A549 (cell line): Measurements from ENCODE around the gene PTPRJ. TPM values are rescaled to one million over a fixed set of nuclear protein-coding genes. Genes with fewer than 3 reads are reported as not detected.

Experiments used
- ATAC-seq, 2 experiments: fragments of 200-7000 bp in 1 of 2; fragments of >200 bp in 1 of 2; cut with Nextera tagmentation in 1 of 2; cut with Tn5 transposase in 1 of 2; 3 replicates each; pipeline versions ENCODE4 v1.8.0 to v1.9.1; 2018 to 2020; ENCODE audit warnings: mild to moderate bottlenecking in 1 of 2, moderate library complexity in 1 of 2
- CTCF ChIA-PET: fragments of 300-600 bp; sonication (Branson Sonifier 250); formaldehyde crosslinking; extraction: SDS; loops from one replicate; lab custom pipeline; 2021; ENCODE audit warnings: antibody characterized with exemption, inconsistent platforms; lab: Yijun Ruan, JAX
- POLR2A ChIA-PET: fragments of 350-600 bp; formaldehyde crosslinking; extraction: SDS; loops from one replicate; lab custom pipeline; 2021; ENCODE audit warnings: antibody characterized with exemption, inconsistent platforms; lab: Yijun Ruan, JAX
- DNase-seq, 2 experiments: peaks; one replicate each; pipeline versions ENCODE4 v3.0.0 to v3.0.0-alpha.2; 2011 to 2016; ENCODE audit warnings: low read depth in 1 of 2, low spot score in 1 of 2
- FAIRE-seq: peaks from 2 replicates; lab custom pipeline; 2011; peaks lifted over from hg19 to GRCh38; lab: Jason Lieb, UNC
- H3K27ac ChIP-seq, 2 experiments: fragments of >200 bp; sonication (Bioruptor Twin); formaldehyde crosslinking; 3 replicates each; pipeline ENCODE4 v1.5.1; 2016 to 2017
- H3K4me1 ChIP-seq: fragments of >200 bp; sonication (Bioruptor Twin); formaldehyde crosslinking; 3 replicates; pipeline ENCODE4 v1.6.1; 2016
- H3K4me2 ChIP-seq: fragments of >200 bp; sonication (Bioruptor Twin); formaldehyde crosslinking; 3 replicates; pipeline ENCODE4 v1.6.1; 2016
- H3K4me3 ChIP-seq: fragments of >200 bp; sonication (Bioruptor Twin); formaldehyde crosslinking; 3 replicates; pipeline ENCODE4 v1.5.1; 2016
- H3K9me3 ChIP-seq: fragments of >200 bp; sonication (Bioruptor Twin); formaldehyde crosslinking; 3 replicates; pipeline ENCODE4 v1.6.1; 2016
- CBX2 ChIP-seq: fragments of 200-600 bp; sonication (generic); IDR thresholded peaks from 2 replicates; pipeline ENCODE4 v1.6.1; 2016; ENCODE audit warnings: low read depth, mild to moderate bottlenecking, borderline replicate concordance
- CTCF ChIP-seq: fragments of >200 bp; sonication (Bioruptor Twin); formaldehyde crosslinking; IDR thresholded peaks from 3 replicates; pipeline ENCODE4 v1.5.1; 2016
- E2F6 ChIP-seq: IDR thresholded peaks from 2 replicates; pipeline ENCODE4 v1.6.1; 2012; ENCODE audit warnings: low read depth, borderline replicate concordance
- EHF ChIP-seq: fragments of 250-450 bp; sonication (Bioruptor Pico); IDR thresholded peaks from 2 replicates; pipeline ENCODE4 v1.5.0; 2020; ENCODE audit warnings: mild to moderate bottlenecking
- EHMT2 ChIP-seq: fragments of 200-600 bp; sonication (generic); IDR thresholded peaks from 2 replicates; pipeline ENCODE4 v1.6.1; 2016; ENCODE audit warnings: antibody characterized with exemption, low read depth, mild to moderate bottlenecking, moderate library complexity
- FOSB ChIP-seq: fragments of 250-450 bp; sonication (Bioruptor Pico); IDR thresholded peaks from 2 replicates; pipeline ENCODE4 v1.5.0; 2020; ENCODE audit warnings: mild to moderate bottlenecking, moderate library complexity
- GATA3 ChIP-seq: IDR thresholded peaks from 2 replicates; pipeline ENCODE4 v1.6.1; 2012; ENCODE audit warnings: borderline replicate concordance
- HEYL ChIP-seq: fragments of 250-450 bp; sonication (Bioruptor Pico); IDR thresholded peaks from 2 replicates; pipeline ENCODE4 v1.8.0; 2021; ENCODE audit warnings: mild to moderate bottlenecking, moderate library complexity
- HOXA7 ChIP-seq: fragments of 250-450 bp; sonication (Bioruptor Pico); IDR thresholded peaks from 2 replicates; pipeline ENCODE4 v1.5.0; 2020; ENCODE audit warnings: mild to moderate bottlenecking, moderate library complexity
- HOXB5 ChIP-seq: fragments of 250-450 bp; sonication (Bioruptor Pico); IDR thresholded peaks from 2 replicates; pipeline ENCODE4 v1.5.0; 2020; ENCODE audit warnings: mild to moderate bottlenecking, moderate library complexity
- KDM1A ChIP-seq: fragments of 200-600 bp; sonication (generic); IDR thresholded peaks from 2 replicates; pipeline ENCODE4 v1.6.1; 2016; ENCODE audit warnings: low read depth, mild to moderate bottlenecking
- MAFK ChIP-seq: fragments of 450-650 bp; IDR thresholded peaks from 2 replicates; pipeline ENCODE4 v1.6.1; 2014; ENCODE audit not compliant: partially characterized antibody
- MAZ ChIP-seq: fragments of 150-350 bp; IDR thresholded peaks from 2 replicates; pipeline ENCODE4 v1.6.1; 2014; ENCODE audit warnings: antibody characterized with exemption, low read depth, low read length, borderline replicate concordance
- NPAS2 ChIP-seq: fragments of 250-450 bp; sonication (Bioruptor Pico); IDR thresholded peaks from 2 replicates; pipeline ENCODE4 v1.8.0; 2022; ENCODE audit warnings: mild to moderate bottlenecking, moderate library complexity, borderline replicate concordance
- NR3C1 ChIP-seq: fragments of >200 bp; sonication (Bioruptor Twin); formaldehyde crosslinking; IDR thresholded peaks from 3 replicates; pipeline ENCODE4 v1.6.1; 2017
- RARB ChIP-seq: fragments of 250-450 bp; sonication (Bioruptor Pico); IDR thresholded peaks from 2 replicates; pipeline ENCODE4 v1.8.0; 2021; ENCODE audit warnings: mild to moderate bottlenecking, moderate library complexity
- RFX5 ChIP-seq: fragments of 450-650 bp; IDR thresholded peaks from 2 replicates; pipeline ENCODE4 v1.7.1; 2014; ENCODE audit warnings: antibody characterized with exemption, mild to moderate bottlenecking, moderate library complexity
- SREBF2 ChIP-seq: fragments of 450-650 bp; IDR thresholded peaks from 2 replicates; pipeline ENCODE4 v1.6.1; 2014; ENCODE audit warnings: mild to moderate bottlenecking, moderate library complexity
- TFCP2L1 ChIP-seq: fragments of 250-450 bp; sonication (Bioruptor Pico); IDR thresholded peaks from 2 replicates; pipeline ENCODE4 v1.5.0; 2021; ENCODE audit warnings: mild to moderate bottlenecking
- ZNF302 ChIP-seq: fragments of 250-450 bp; sonication (Bioruptor Pico); IDR thresholded peaks from 2 replicates; pipeline ENCODE4 v1.9.0; 2021; ENCODE audit warnings: inconsistent platforms, mild to moderate bottlenecking, moderate library complexity
- WGBS: methylation state at CpG from one replicate; pipeline ENCODE4 v1.1.6; 2017; ENCODE audit errors: missing lambda C conversion rate; 5-methylcytosine and 5-hydroxymethylcytosine counted together
- polyA plus RNA-seq, 4 experiments: library from polyadenylated mRNA; depleted of rRNA in 3 of 4; stranded (reverse); fragments of >200 nt; fragmentation: RNase III in 1 of 4; extraction: RNeasy Plus Mini Kit Qiagen cat#74134 plus additional on column Dnase treatment in 1 of 4; gene quantifications; 2 replicates in 3 of 4; 3 replicates in 1 of 4; pipeline ENCODE4 v1.2.3, GENCODE V29; 2011 to 2017
- TF ChIP-seq, protein P1 (sequence below): fragments of 250-450 bp; sonication (Bioruptor Pico); IDR thresholded peaks from 2 replicates; pipeline ENCODE4 v1.5.0; 2021; ENCODE audit warnings: mild to moderate bottlenecking, moderate library complexity, borderline replicate concordance
- TF ChIP-seq, protein P2 (sequence below): fragments of >200 bp; sonication (Bioruptor Twin); formaldehyde crosslinking; IDR thresholded peaks from 2 replicates; pipeline ENCODE4 v1.6.1; 2016
- TF ChIP-seq, protein P3 (sequence below): IDR thresholded peaks from 2 replicates; pipeline ENCODE4 v1.6.1; 2012

Gene PTPRJ
- polyA plus RNA-seq, 2 of the 4 experiments (the other 2 are of a cell fraction) = 30.3 to 50.5 TPM

DNA sequence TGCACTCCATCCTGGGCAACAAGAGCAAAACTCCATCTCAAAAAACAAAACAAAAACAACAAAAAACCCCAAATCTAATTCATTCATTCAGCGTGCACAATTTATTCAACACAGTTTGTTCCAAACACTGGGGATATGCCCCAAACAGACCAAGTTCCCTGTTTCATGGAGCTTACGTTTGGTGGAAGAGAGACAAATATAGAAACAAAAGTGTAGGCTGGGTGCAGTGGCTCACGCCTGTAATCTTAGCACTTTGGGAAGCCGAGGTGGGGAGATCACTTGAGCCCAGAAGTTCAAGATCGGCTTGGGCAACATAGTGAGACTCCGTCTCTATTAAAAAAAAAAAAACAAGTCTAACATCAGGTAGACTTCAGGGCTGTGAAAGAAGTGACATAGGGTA, 52.4 kb downstream of the PTPRJ start:
- H3K4me1 ChIP-seq = peaks cover 82% of the 10 kb centered on the region
- no peak overlapping the region for H3K4me2 ChIP-seq
- H3K9me3 ChIP-seq = no peaks in the 10 kb centered on the region
- DNase-seq (no peak), FAIRE-seq (no peak), ATAC-seq (no peak)
- ChIA-PET POLR2A (no interaction called here), CTCF (interaction anchor here (0.8 to 1.9 kb wide), 3 partner anchors 10 to 77 kb away, joined by 3 to 8 read pairs (median 3); no protein-coding TSS in a partner anchor)
- no peak overlapping the region for H3K4me3 ChIP-seq
- TF ChIP-seq, protein P1, sequence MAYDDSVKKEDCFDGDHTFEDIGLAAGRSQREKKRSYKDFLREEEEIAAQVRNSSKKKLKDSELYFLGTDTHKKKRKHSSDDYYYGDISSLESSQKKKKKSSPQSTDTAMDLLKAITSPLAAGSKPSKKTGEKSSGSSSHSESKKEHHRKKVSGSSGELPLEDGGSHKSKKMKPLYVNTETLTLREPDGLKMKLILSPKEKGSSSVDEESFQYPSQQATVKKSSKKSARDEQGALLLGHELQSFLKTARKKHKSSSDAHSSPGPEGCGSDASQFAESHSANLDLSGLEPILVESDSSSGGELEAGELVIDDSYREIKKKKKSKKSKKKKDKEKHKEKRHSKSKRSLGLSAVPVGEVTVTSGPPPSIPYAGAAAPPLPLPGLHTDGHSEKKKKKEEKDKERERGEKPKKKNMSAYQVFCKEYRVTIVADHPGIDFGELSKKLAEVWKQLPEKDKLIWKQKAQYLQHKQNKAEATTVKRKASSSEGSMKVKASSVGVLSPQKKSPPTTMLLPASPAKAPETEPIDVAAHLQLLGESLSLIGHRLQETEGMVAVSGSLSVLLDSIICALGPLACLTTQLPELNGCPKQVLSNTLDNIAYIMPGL = no peak
- TF ChIP-seq ZNF302 (CRISPR knock-in tag) = no peak
- WGBS = 94% methylated on average over 6 of the region's 6 CpGs
- no peak overlapping the region for H3K27ac ChIP-seq

DNA sequence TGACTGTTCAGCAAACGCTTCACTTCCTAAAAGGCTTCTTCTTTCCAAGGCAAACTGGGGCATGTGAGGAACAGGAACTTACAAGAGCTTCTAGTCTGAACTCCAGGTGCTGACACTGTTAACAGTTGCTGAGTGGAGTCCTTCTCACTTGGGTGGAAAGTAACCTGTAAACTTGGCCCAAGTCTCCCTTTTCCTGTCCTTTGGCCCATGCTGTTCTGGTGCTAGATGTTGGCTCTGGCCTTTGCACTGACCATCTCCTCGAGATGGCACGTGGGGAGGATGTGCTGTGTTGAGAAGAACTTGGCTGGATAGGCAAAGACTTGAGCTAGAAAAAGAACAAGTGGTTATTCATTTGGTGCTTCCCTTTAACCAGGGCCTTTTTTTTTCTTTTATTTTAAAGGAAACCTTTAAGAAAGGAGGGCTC, 53.6 kb downstream of the PTPRJ start:
- H3K9me3 ChIP-seq = no peaks in the 10 kb centered on the region
- 87% methylated on average over 3 of the region's 3 CpGs for WGBS
- DNase-seq (no peak), FAIRE-seq (no peak), ATAC-seq (no peak)
- H3K4me3 ChIP-seq = no peak overlapping the region
- ChIA-PET CTCF (interaction anchor here (1.1 to 1.9 kb wide), 4 partner anchors 14 to 76 kb away, joined by 3 to 8 read pairs (median 5); no protein-coding TSS in a partner anchor), POLR2A (no interaction called here)
- peaks cover 70% of the 10 kb centered on the region for H3K4me1 ChIP-seq
- H3K27ac ChIP-seq = peak overlapping the region in 1 of 2 experiments; percentile 24; a peak in 1 of 6 replicates
- no peak for TF ChIP-seq MAFK
- no peak for TF ChIP-seq HOXA7 (CRISPR knock-in tag)
- no peak for TF ChIP-seq NR3C1
- no peak for TF ChIP-seq HEYL (CRISPR knock-in tag)
- no peak for TF ChIP-seq MAZ
- no peak for TF ChIP-seq EHF
- H3K4me2 ChIP-seq = no peak overlapping the region

DNA sequence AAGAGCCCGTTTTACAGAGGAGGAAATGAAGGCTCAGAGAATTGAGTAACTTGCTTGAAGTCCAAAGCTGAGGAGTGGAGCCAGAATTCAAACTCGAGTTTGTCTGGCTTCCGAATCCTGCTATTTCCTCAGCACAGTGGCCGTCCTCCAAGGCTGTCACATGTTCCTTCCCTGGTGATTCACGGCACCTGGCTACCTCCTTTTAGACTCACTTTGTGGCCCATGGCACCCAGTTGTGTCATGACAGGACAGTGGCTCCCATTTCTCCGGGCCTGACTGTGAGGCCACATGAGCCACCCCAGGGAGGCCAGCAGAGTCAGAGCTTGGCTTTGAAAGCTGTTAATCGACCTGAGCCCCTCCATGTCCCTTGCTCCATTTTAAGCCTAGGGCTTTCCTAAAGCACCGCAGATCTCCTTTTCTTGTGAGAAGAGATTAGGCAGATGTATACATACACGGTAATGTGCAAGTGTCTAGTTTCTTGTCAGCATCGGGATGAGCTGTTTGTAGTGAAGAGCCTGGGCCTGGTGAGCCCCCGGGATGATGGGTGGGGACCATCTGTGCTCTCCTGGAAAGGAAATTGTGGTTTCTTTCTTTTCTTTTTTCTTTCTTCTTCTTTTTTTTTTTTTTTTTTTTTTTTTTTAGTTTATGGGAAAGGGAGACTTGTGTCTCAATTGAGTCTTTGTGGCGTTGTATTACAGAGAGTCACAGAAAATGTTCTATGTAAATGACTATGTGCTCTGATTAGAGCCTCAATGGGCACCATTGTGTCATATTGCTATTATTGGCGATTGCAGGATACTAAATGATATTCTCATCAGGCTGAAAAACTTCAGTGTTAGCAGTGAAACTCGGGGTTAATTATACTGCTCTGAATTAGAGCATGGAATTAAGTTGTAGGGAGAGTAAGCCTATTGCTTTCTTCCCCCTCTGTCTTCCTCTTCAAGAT, 54.8 kb downstream of the PTPRJ start:
- Histone ChIP-seq H3K4me2 (no peak overlapping the region; the same call in 2 of the 3 replicates), H3K4me1 (peaks cover 58% of the 10 kb centered on the region), H3K27ac (peak overlapping the region in 1 of 2 experiments; percentile 31; a peak in 2 of 6 replicates), H3K4me3 (no peak overlapping the region), H3K9me3 (no peaks in the 10 kb centered on the region)
- DNase-seq (no peak), FAIRE-seq (no peak), ATAC-seq (no peak)
- no peak for TF ChIP-seq MAFK
- TF ChIP-seq ZNF302 (CRISPR knock-in tag) = no peak
- no peak for TF ChIP-seq RFX5
- TF ChIP-seq SREBF2 = no peak
- no peak for TF ChIP-seq GATA3
- no peak for TF ChIP-seq RARB (CRISPR knock-in tag)
- TF ChIP-seq FOSB (CRISPR knock-in tag) = no peak
- TF ChIP-seq CTCF = no peak
- no peak for TF ChIP-seq HOXB5 (CRISPR knock-in tag)
- TF ChIP-seq, protein P2, sequence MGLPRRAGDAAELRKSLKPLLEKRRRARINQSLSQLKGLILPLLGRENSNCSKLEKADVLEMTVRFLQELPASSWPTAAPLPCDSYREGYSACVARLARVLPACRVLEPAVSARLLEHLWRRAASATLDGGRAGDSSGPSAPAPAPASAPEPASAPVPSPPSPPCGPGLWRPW = no peak
- TF ChIP-seq, protein P1 = no peak
- TF ChIP-seq, protein P3, sequence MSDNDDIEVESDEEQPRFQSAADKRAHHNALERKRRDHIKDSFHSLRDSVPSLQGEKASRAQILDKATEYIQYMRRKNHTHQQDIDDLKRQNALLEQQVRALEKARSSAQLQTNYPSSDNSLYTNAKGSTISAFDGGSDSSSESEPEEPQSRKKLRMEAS = no peak
- no peak for TF ChIP-seq TFCP2L1 (CRISPR knock-in tag)
- no peak for TF ChIP-seq CBX2
- TF ChIP-seq E2F6 = no peak
- no peak for TF ChIP-seq KDM1A
- no peak for TF ChIP-seq NPAS2 (CRISPR knock-in tag)
- TF ChIP-seq EHMT2 = no peak
- POLR2A ChIA-PET = no interaction called here
- CTCF ChIA-PET = interaction anchor here (1.1 to 1.6 kb wide), 4 partner anchors 10 to 29 kb away, joined by 3 to 6 read pairs (median 4); no protein-coding TSS in a partner anchor
- 86% methylated on average over 14 of the region's 14 CpGs for WGBS
